Naive thymus-derived CD4-positive, alpha-beta T cell (primary cell): Measurements from ENCODE around the gene UBALD2. TPM values are rescaled to one million over a fixed set of nuclear protein-coding genes. Genes with fewer than 3 reads are reported as not detected.

Experiments
- ATAC-seq: fragments of 150-1000 bp; cut with Tn5 transposase; 2 replicates; pipeline ENCODE4 v1.10.0; 2021; ENCODE audit warnings: mild to moderate bottlenecking, moderate library complexity
- CTCF ChIA-PET: fragments of 350-600 bp; sonication (Branson Sonifier 250); formaldehyde crosslinking; loops from one replicate; lab custom pipeline; 2021; ENCODE audit warnings: antibody characterized with exemption; lab: Charles Lee
- POLR2A ChIA-PET: fragments of 350-600 bp; sonication (Branson Sonifier 250); formaldehyde crosslinking; loops from one replicate; lab custom pipeline; 2021; ENCODE audit warnings: antibody characterized with exemption, inconsistent platforms; lab: Charles Lee
- DNase-seq, 9 donors: peaks; one replicate each; pipeline versions ENCODE4 v3.0.0 to v3.0.0-alpha.2; 2020 to 2022; ENCODE audit warnings: mixed read lengths in 1 of 9
- H3K27ac ChIP-seq: one replicate; pipeline ENCODE4 v1.7.0; 2013; ENCODE audit warnings: mild to moderate bottlenecking, low read depth, low read length, moderate library complexity
- H3K27me3 ChIP-seq, 2 donors: one replicate each; pipeline ENCODE4 v1.7.0; 2013; ENCODE audit warnings: low read length in 2 of 2, mild to moderate bottlenecking in 2 of 2, moderate library complexity in 2 of 2; ENCODE audit not compliant: control insufficient read depth in 2 of 2, insufficient read depth in 2 of 2
- H3K36me3 ChIP-seq, 3 experiments: 1 replicate in 2 of 3; 2 replicates in 1 of 3; pipeline ENCODE4 v1.7.0; 2013; ENCODE audit warnings: low read length in 3 of 3, mild to moderate bottlenecking in 3 of 3, moderate library complexity in 1 of 3; ENCODE audit not compliant: insufficient read depth in 3 of 3, control insufficient read depth in 2 of 3
- H3K4me1 ChIP-seq, 2 donors: one replicate each; pipeline ENCODE4 v1.7.0; 2013; ENCODE audit warnings: low read length in 2 of 2, mild to moderate bottlenecking in 2 of 2, moderate library complexity in 1 of 2; ENCODE audit not compliant: control insufficient read depth in 2 of 2, insufficient read depth in 2 of 2
- H3K4me3 ChIP-seq: 2 replicates; pipeline ENCODE4 v1.7.0; 2013; ENCODE audit warnings: mild to moderate bottlenecking, low read length
- H3K9me3 ChIP-seq, 3 experiments: 1 replicate in 2 of 3; 2 replicates in 1 of 3; pipeline ENCODE4 v1.7.0; 2013; ENCODE audit warnings: low read length in 3 of 3; ENCODE audit not compliant: control insufficient read depth in 2 of 3
- H3K27ac Mint-ChIP-seq, 9 donors: one replicate each; pipeline ENCODE4 v1.8.0; 2020 to 2022; ENCODE audit warnings: mixed read lengths in 9 of 9, mild to moderate bottlenecking in 8 of 9, moderate library complexity in 5 of 9, inconsistent platforms in 2 of 9
- H3K27me3 Mint-ChIP-seq, 5 donors: one replicate each; pipeline ENCODE4 v1.8.0; 2021 to 2022; ENCODE audit warnings: mixed read lengths in 5 of 5, mild to moderate bottlenecking in 1 of 5
- H3K36me3 Mint-ChIP-seq, 5 donors: one replicate each; pipeline ENCODE4 v1.8.0; 2020 to 2022; ENCODE audit warnings: mixed read lengths in 5 of 5, mild to moderate bottlenecking in 3 of 5, inconsistent platforms in 1 of 5
- H3K4me1 Mint-ChIP-seq, 7 donors: one replicate each; pipeline ENCODE4 v1.8.0; 2020 to 2022; ENCODE audit warnings: mixed read lengths in 7 of 7, mild to moderate bottlenecking in 3 of 7, inconsistent platforms in 1 of 7
- H3K4me3 Mint-ChIP-seq, 10 donors: one replicate each; pipeline ENCODE4 v1.8.0; 2020 to 2022; ENCODE audit warnings: mild to moderate bottlenecking in 10 of 10, mixed read lengths in 10 of 10, moderate library complexity in 6 of 10, inconsistent platforms in 2 of 10
- H3K9me3 Mint-ChIP-seq, 11 donors: one replicate each; pipeline ENCODE4 v1.8.0; 2020 to 2022; ENCODE audit warnings: mixed read lengths in 11 of 11, mild to moderate bottlenecking in 4 of 11, inconsistent platforms in 1 of 11, moderate library complexity in 1 of 11
- intact Hi-C, 2 donors: fragments of 100-400 bp; cut with micrococcal nuclease; formaldehyde crosslinking; loops; one replicate each; pipeline ENCODE4 v1.15.1; 2023
- polyA plus RNA-seq, 2 donors: library from polyadenylated mRNA; unstranded; fragments of 300-500 nt; fragmentation: Illumina TruSeq; gene quantifications; one replicate each; pipeline ENCODE4 v1.2.3, GENCODE V29; 2021
- total RNA-seq, 6 experiments: library from RNA in 5 of 6; stranded (reverse) in 5 of 6; gene quantifications; 1 replicate in 5 of 6; 2 replicates in 1 of 6; pipeline ENCODE4 v1.2.3 and lab custom pipeline; 2021 to 2026

Gene UBALD2
- total and polyA plus RNA-seq, 7 experiments from 2014 or later, result 6.9 to 263 (median 132) TPM

DNA sequence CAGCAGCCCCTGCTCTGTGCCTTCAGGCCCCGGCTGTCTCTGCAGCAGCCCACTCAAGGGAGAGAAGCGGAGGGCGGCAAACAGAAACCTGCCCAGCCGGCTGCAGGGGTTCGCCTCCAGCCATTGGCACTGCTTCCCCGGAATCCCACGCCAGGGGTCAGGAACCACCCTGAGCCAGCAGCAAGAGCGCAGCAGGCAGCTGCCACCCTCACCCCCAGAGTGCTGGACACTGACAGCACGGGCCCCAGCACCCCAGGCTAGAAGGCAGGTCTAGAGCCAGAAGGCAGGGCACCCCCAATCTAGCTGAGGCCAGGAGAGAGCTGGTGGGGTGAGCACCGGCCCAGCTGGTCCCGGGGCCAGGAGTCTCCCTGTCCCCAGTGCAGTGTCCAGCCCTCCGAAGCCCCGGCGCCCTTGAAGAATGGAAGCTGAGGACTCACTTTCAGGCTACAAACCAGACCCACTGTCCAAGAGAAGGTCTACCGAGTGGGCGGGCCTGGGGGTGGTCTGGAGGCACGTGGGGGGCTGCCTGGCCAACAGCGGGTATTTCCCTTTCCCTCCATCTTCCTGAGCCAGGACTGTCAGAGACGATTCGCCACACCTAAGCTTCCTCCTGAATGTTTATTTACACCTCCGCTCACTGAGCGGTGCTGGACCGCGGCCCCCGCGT, 8.4 kb downstream of the UBALD2 start:
- no peaks in the 10 kb centered on the region for H3K27me3 Mint-ChIP-seq
- ChIA-PET POLR2A (interaction anchor here (0.6 to 16.1 kb wide), 22 partner anchors 9 to 170 kb away, joined by 3 to 310 read pairs (median 6); partner anchors contain the start of genes EXOC7 and UBALD2), CTCF (interaction anchor here (0.5 to 5.5 kb wide), 9 partner anchors 12 to 595 kb away, joined by 3 to 36 read pairs (median 4); partner anchors contain the start of gene FOXJ1)
- Histone ChIP-seq H3K4me1 (peaks cover 49 to 56% of the 10 kb centered on the region in 2 donors), H3K9me3 (no peaks in the 10 kb centered on the region), H3K27me3 (no peaks in the 10 kb centered on the region), H3K36me3 (peaks cover 0 to 13% (median 0%) of the 10 kb centered on the region in 3 experiments), H3K27ac (peak overlapping the region; percentile 92), H3K4me3 (no peak overlapping the region)
- H3K9me3 Mint-ChIP-seq, result no peaks in the 10 kb centered on the region
- H3K36me3 Mint-ChIP-seq, result peaks cover 0 to 20% (median 0%) of the 10 kb centered on the region in 5 donors
- peak overlapping the region in 7 of 10 donors; percentile 75 to 93 (median 80) for H3K4me3 Mint-ChIP-seq
- ATAC-seq (no peak), DNase-seq (peak in 1 of 9 donors; percentile 8)
- H3K4me1 Mint-ChIP-seq, result peaks cover 30 to 72% (median 62%) of the 10 kb centered on the region in 7 donors
- H3K27ac Mint-ChIP-seq, result peak overlapping the region in 8 of 9 donors; percentile 82 to 94 (median 92)
- intact Hi-C loops, result loop anchor here in 1 of 2 donors (5.0 kb wide), 1 partner anchor 36 kb away; no protein-coding TSS in a partner anchor

DNA sequence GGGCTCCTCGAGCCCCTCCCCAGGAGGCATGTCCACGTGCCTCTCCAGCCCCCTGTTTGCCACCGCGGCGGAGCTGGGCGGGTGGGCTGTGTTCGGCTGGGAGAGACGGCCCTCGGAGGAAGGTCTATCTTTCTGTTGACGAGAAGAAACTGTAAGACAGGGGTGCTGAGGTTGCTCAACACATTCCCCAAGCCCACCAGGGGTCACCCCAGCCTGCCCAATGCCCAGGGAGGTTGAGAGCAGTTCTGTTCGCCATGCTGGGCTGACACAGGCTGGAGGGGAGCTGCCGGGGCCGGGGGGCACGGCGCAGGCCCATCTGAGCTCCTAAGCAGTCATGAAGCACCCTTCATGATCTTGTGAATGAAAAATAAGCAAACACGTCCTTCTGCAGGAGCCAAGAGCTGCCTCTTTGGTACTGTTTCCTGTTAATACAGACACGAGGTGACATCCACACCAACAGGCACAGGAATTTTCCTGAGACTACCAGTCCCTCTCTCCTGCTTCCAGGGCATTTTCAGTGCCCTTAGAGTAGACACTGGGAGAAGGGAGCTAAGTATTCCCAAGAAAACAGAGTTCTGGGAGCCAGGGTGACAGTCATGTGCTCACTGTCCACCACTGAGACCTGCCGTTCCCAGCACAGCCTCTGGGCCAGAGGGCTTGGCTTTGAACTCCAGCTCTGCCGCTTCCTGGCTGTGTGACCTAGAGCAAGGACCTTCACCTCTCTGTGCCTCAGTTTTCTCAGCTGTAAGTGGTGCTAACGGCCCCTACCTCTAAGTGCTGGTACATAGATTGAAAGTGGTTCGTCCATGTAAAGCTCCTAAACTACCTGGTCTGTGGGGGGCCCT, 9.2 kb downstream of the UBALD2 start:
- Histone ChIP-seq H3K27ac (peak overlapping the region; percentile 46), H3K4me3 (no peak overlapping the region), H3K4me1 (peaks cover 42 to 52% of the 10 kb centered on the region in 2 donors), H3K9me3 (no peaks in the 10 kb centered on the region), H3K27me3 (no peaks in the 10 kb centered on the region), H3K36me3 (peaks cover 0 to 8% (median 0%) of the 10 kb centered on the region in 3 experiments)
- no peak for ATAC-seq
- H3K27ac Mint-ChIP-seq, result peak overlapping the region in 8 of 9 donors; percentile 73 to 93 (median 81)
- POLR2A ChIA-PET, result interaction anchor here (0.6 to 16.1 kb wide), 21 partner anchors 7 to 171 kb away, joined by 3 to 310 read pairs (median 4); partner anchors contain the start of genes EXOC7 and UBALD2
- peaks cover 0 to 16% (median 0%) of the 10 kb centered on the region in 5 donors for H3K36me3 Mint-ChIP-seq
- peak overlapping the region in 8 of 10 donors; percentile 12 to 80 (median 37) for H3K4me3 Mint-ChIP-seq
- DNase-seq, result peak in 2 of 9 donors; percentile 35 to 36
- no peaks in the 10 kb centered on the region for H3K9me3 Mint-ChIP-seq
- CTCF ChIA-PET, result interaction anchor here (0.5 to 5.5 kb wide), 14 partner anchors 13 to 596 kb away, joined by 3 to 36 read pairs (median 4); partner anchors contain the start of gene EXOC7
- intact Hi-C loops, result loop anchor here in 1 of 2 donors (5.0 kb wide), 1 partner anchor 37 kb away; no protein-coding TSS in a partner anchor
- peaks cover 26 to 67% (median 56%) of the 10 kb centered on the region in 7 donors for H3K4me1 Mint-ChIP-seq
- no peaks in the 10 kb centered on the region for H3K27me3 Mint-ChIP-seq

DNA sequence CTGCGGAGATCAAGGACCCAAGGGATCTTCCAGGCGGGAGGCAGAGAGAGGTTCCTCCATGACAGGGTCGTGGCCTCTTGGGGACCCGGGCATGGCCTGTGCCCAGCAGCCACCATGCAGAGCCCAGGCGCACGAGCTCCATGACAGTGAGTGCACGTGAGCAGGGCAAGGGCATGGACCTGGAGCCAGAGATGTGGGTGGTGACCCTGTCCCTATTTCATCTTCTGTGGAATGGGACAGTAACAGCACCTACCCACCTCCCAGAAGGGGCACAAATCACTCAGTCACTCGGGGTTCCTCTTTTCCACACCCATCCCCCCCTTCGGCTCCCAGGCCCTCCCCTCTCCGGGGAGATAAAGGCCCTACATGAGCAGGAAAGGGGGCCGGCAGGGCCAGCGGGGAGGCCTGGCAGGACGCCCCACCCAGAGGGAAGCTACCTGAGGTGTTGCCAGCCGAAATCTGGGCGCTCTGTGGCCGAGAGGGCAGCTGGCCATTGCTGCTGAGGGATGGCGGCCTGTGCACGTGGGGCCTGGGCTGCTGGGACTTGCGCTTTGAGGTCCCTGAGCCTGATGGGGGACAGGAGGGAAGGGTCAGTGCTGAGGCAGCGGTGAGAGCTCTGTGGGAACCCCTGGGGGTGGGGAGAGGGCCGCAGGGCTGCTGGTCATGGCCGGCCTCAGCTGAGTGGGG, 10.4 kb downstream of the UBALD2 start:
- intact Hi-C loops, result no loop called here
- peaks cover 34 to 52% of the 10 kb centered on the region in 2 donors for H3K4me1 ChIP-seq
- ChIA-PET POLR2A (interaction anchor here (0.9 to 15.4 kb wide), 14 partner anchors 8 to 172 kb away, joined by 3 to 310 read pairs (median 4); partner anchors contain the start of genes EXOC7 and UBALD2), CTCF (interaction anchor here (0.8 to 5.5 kb wide), 7 partner anchors 19 to 155 kb away, joined by 3 to 36 read pairs (median 4); no protein-coding TSS in a partner anchor)
- ATAC-seq (no peak), DNase-seq (no peak)
- H3K9me3 ChIP-seq, result no peaks in the 10 kb centered on the region
- Mint-ChIP-seq H3K4me1 (peaks cover 18 to 61% (median 52%) of the 10 kb centered on the region in 7 donors), H3K27ac (peak overlapping the region in 3 of 9 donors; percentile 47 to 66 (median 57)), H3K4me3 (no peak overlapping the region), H3K27me3 (no peaks in the 10 kb centered on the region), H3K36me3 (peaks cover 0 to 8% (median 0%) of the 10 kb centered on the region in 5 donors), H3K9me3 (no peaks in the 10 kb centered on the region)
- no peak overlapping the region for H3K4me3 ChIP-seq
- H3K27me3 ChIP-seq, result no peaks in the 10 kb centered on the region
- H3K36me3 ChIP-seq, result no peaks in the 10 kb centered on the region
- H3K27ac ChIP-seq, result no peak overlapping the region

DNA sequence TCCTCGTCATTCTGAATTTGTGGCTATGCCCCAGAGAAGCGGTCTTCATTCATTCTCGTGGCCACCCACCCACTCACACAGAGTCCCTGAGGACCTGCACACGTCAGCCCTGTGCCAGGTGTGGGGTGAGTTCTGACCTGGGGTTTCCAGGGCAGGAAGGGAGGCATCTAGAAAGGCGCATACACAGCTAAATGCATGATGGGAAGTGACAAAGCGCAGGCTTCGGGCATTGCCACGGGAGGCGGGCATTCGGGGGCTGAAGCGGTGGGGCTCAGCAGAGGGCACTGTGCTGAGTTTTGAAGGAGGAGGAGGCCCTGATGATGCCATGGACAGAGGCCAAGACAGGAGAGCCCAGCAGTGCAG, 10.9 kb downstream of the UBALD2 start:
- no peak overlapping the region for H3K4me3 ChIP-seq
- H3K36me3 ChIP-seq, result no peaks in the 10 kb centered on the region
- H3K36me3 Mint-ChIP-seq, result peaks cover 0 to 4% (median 0%) of the 10 kb centered on the region in 5 donors
- H3K27me3 ChIP-seq, result no peaks in the 10 kb centered on the region
- peak overlapping the region in 7 of 9 donors; percentile 5 to 80 (median 51) for H3K27ac Mint-ChIP-seq
- no peaks in the 10 kb centered on the region for H3K9me3 ChIP-seq
- CTCF ChIA-PET, result interaction anchor here (0.8 to 5.5 kb wide), 4 partner anchors 87 to 156 kb away, joined by 3 to 36 read pairs (median 10); no protein-coding TSS in a partner anchor
- no peak for ATAC-seq
- H3K9me3 Mint-ChIP-seq, result no peaks in the 10 kb centered on the region
- no peak overlapping the region for H3K27ac ChIP-seq
- peaks cover 16 to 56% (median 47%) of the 10 kb centered on the region in 7 donors for H3K4me1 Mint-ChIP-seq
- H3K4me3 Mint-ChIP-seq, result no peak overlapping the region
- H3K4me1 ChIP-seq, result peaks cover 30 to 48% of the 10 kb centered on the region in 2 donors
- no peak for DNase-seq
- intact Hi-C loops, result no loop called here
- no peaks in the 10 kb centered on the region for H3K27me3 Mint-ChIP-seq
- POLR2A ChIA-PET, result interaction anchor here (0.9 to 15.4 kb wide), 9 partner anchors 9 to 153 kb away, joined by 3 to 310 read pairs (median 4); partner anchors contain the start of gene UBALD2

DNA sequence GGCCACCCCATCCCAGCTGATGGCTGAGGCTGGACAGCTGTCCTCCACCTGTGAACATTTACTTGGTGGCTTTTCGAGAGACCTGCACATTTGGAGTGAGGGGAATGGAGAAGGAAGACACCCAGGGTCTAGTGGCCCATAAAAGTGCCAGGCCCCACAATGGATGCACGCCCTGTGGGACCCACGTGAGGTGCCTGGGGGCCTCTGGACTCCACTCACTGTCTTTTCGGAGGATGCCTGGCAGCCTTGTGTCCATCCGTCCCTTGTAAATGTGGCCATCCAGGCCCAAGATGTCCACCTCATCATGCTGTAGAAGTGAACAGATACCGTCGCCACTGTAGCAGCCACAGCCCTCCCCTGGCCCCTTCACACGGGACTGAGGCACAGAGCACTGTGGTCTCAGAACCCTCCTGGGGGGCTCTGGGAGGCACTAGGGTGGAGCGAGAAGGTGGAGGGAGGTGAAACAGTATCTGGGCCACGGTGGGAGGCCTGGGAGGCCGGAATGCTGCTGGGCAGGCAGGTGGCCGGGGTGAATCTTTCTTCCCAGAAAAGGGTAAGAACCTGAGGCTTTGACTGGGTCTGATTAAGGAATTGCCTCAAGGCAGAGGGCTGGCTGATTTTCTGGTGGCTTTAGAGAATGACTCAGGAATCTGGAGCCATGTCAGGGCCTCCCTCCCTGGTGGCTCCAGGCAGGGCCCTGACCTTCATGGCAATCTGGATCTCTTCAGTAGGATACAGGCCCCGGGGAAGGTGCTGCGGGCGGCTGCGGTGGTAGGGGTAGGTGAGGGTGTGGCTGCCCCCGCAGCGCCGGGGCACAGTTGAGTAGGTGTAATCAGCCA, 11.5 kb downstream of the UBALD2 start:
- H3K4me3 ChIP-seq, result no peak overlapping the region
- Mint-ChIP-seq H3K36me3 (no peaks in the 10 kb centered on the region), H3K27me3 (no peaks in the 10 kb centered on the region), H3K9me3 (no peaks in the 10 kb centered on the region), H3K4me1 (peaks cover 16 to 50% (median 41%) of the 10 kb centered on the region in 7 donors), H3K27ac (peak overlapping the region in 7 of 9 donors; percentile 5 to 76 (median 51)), H3K4me3 (no peak overlapping the region)
- POLR2A ChIA-PET, result interaction anchor here (1.0 to 15.4 kb wide), 6 partner anchors 9 to 154 kb away, joined by 3 to 310 read pairs (median 6); partner anchors contain the start of gene UBALD2
- intact Hi-C loops, result no loop called here
- no peaks in the 10 kb centered on the region for H3K36me3 ChIP-seq
- peaks cover 24 to 41% of the 10 kb centered on the region in 2 donors for H3K4me1 ChIP-seq
- no peak overlapping the region for H3K27ac ChIP-seq
- ATAC-seq, result no peak
- CTCF ChIA-PET, result interaction anchor here (1.6 to 5.5 kb wide), 2 partner anchors 87 to 97 kb away, joined by 4 to 36 read pairs; no protein-coding TSS in a partner anchor
- no peak for DNase-seq
- no peaks in the 10 kb centered on the region for H3K9me3 ChIP-seq
- no peaks in the 10 kb centered on the region for H3K27me3 ChIP-seq
